SH-SY5Y (cell line): Measurements from ENCODE around the gene ATP13A5.

ENCODE experiments used
- GATA2 ChIP-seq: IDR thresholded peaks from 2 replicates; pipeline ENCODE4 v1.6.1; 2011; ENCODE audit warnings: mild to moderate bottlenecking, low read depth, low read length
- GATA3 ChIP-seq: IDR thresholded peaks from 2 replicates; pipeline ENCODE4 v1.6.1; 2011; ENCODE audit warnings: low read depth, mild to moderate bottlenecking, low read length, moderate library complexity

GRCh38 chr3:193389335-193389734 lies 10.8 kb upstream of the ATP13A5 start:
- no peak for TF ChIP-seq GATA2
- TF ChIP-seq GATA3 = no peak
